ENCODE measurements around the gene TUBA3C.

TUBA3C gene

GRCh38 chr13:19171563-19171962 is 10.1 kb downstream of the TUBA3C start:
- in situ Hi-C loops (cut with HindIII; ENCODE audit: low pct_ligation_motif_present, low pct_unique_long_range_greater_than_20kb, low sequenced_read_pairs): no loop called here
- DNase-seq: no peak

- in situ Hi-C loops (cut with HindIII; ENCODE audit: low pct_ligation_motif_present, low pct_unique_long_range_greater_than_20kb, low sequenced_read_pairs): no loop called here
Observed at GRCh38 chr13:19169991-19170390, 11.6 kb downstream of the TUBA3C start.

GRCh38 chr13:19169496-19169895 is 12.1 kb downstream of the TUBA3C start:
- in situ Hi-C loops (cut with HindIII; ENCODE audit: low pct_ligation_motif_present, low pct_unique_long_range_greater_than_20kb, low sequenced_read_pairs): no loop called here
- DNase-seq: no peak

More at GRCh38 chr13:19169991-19170390, 11.6 kb downstream of the TUBA3C start:
- no peak for DNase-seq

- no peak for DNase-seq
- in situ Hi-C loops (cut with HindIII; ENCODE audit: low pct_ligation_motif_present, low pct_unique_long_range_greater_than_20kb, low sequenced_read_pairs): no loop called here
Observed at GRCh38 chr13:19161308-19161707, 20.3 kb downstream of the TUBA3C start.

DNA sequence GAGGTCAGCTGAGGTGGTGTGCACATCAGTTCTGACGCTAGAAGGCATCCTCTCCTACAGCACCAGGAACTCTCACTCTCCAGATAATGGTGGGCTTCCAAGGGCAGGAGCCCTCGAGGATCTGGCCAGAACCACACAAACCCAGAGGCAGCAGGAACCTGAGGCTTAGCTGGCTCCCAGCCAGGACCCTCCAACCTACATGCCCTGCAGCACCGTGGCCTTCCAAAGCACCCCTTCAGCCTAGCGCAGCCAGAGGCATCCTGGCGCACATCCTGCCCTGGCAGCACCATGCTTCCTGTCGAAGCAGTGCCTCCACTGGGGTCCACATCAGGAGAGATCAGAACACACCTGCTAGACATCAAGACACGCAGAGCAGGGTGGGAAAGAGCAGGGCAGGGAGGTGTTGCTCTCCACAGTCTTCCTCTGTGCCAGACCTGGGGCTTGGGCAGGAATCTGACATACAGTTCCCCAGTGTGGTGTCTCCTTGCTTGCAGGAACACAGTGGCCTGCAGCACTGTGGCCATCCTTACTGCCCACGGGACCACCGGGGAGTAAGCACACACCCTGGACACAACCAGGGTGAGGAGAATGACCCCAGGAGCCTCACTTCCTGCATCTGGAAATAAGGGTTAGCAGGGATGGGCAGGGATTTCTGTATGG is 21.7 kb downstream of the TUBA3C start:
- no peak for DNase-seq

GRCh38 chr13:19159181-19159580 is 22.4 kb downstream of the TUBA3C start:
- in situ Hi-C loops (cut with HindIII; ENCODE audit: low pct_ligation_motif_present, low pct_unique_long_range_greater_than_20kb, low sequenced_read_pairs): no loop called here
- no peak for DNase-seq

More for the DNA sequence above, 21.7 kb downstream of the TUBA3C start:
- in situ Hi-C loops (cut with HindIII; ENCODE audit: low pct_ligation_motif_present, low pct_unique_long_range_greater_than_20kb, low sequenced_read_pairs): no loop called here

- DNase-seq: no peak
- in situ Hi-C loops (cut with HindIII; ENCODE audit: low pct_ligation_motif_present, low pct_unique_long_range_greater_than_20kb, low sequenced_read_pairs): no loop called here
Observed at GRCh38 chr13:19158526-19159174, 23.0 kb downstream of the TUBA3C start.

DNA sequence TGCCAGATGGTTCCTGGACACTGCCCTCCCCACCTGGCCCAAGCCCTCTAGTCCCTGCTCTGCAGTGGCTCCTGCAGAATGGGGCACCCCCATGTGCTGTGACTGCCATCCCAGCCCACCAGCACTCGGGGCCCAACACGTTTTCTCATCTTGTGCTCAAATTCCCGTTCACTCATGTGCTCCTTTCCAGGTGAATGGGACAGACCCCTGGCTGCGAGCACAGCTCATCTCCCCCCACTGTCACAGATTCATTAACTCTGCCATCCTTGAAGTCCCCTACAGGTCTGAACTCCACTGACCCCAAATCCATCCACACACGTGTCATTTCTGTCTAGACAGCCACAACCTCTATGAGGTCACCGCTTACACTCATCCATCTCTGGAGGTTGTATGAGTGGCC is 23.6 kb downstream of the TUBA3C start:
- DNase-seq: no peak
- in situ Hi-C loops (cut with HindIII; ENCODE audit: low pct_ligation_motif_present, low pct_unique_long_range_greater_than_20kb, low sequenced_read_pairs): no loop called here

DNA sequence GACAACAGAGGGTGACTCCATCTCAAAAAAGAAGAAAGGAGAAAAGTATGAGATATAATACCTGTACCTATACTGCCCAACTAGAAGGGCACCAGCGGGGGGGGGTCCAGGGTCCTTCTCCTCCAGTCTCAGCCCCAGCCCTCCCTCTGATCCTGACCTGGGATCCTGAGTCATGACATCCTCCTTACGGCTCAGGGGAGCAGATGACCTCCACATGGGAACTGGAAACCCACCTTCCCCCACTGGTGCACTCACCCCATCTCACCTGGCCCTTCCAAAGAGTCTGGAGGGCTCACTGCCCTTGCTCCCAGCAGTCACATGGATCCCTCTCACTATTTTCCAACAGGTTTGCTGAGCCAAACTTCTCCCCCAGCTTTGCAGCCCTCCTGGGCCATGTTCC is 24.2 kb downstream of the TUBA3C start:
- in situ Hi-C loops (cut with HindIII; ENCODE audit: low pct_ligation_motif_present, low pct_unique_long_range_greater_than_20kb, low sequenced_read_pairs): no loop called here
- DNase-seq: no peak

DNA sequence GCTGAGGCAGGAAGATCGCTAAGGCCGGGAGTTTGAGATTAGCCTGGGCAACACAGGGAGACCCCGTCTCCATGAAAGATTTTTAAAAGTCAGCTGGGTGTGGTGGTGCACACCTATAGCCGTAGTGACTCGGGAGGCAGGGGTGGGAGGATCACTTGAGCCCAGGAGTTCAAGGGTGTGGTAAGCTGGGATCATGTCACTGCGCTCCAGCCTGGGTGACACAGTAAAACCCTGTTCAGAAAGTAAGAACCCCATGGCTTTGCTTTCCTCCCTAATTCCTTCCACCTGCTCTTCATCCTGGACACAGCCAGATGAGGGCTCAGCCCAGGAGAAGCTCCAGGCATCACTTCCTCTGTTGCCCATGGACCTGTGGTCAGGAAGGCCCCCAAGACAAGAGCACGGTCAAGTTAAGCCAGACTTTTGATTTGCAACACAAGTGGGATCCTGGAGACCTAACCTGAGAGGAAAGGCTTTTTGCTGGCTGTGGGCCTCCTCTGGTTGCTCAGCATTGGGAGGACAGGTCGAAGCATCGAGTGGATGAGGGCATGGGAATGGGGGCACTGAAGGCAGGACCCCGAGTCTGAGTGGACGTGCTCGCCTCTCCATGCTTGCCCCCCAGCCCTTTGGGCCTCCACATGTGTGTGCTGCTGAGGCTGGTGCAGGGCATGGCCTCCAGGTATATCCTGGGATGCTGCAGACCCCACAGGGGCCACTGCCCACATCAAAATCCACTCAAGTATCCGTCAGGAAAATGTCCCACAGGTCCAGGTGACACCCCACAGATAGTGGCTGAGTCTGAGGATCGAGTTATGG is 25.4 kb downstream of the TUBA3C start:
- in situ Hi-C loops (cut with HindIII; ENCODE audit: low pct_ligation_motif_present, low pct_unique_long_range_greater_than_20kb, low sequenced_read_pairs): no loop called here
- no peak for DNase-seq

- no peak for DNase-seq
- in situ Hi-C loops (cut with HindIII; ENCODE audit: low pct_ligation_motif_present, low pct_unique_long_range_greater_than_20kb, low sequenced_read_pairs): no loop called here
Observed at GRCh38 chr13:19155321-19155861, 26.2 kb downstream of the TUBA3C start.

DNA sequence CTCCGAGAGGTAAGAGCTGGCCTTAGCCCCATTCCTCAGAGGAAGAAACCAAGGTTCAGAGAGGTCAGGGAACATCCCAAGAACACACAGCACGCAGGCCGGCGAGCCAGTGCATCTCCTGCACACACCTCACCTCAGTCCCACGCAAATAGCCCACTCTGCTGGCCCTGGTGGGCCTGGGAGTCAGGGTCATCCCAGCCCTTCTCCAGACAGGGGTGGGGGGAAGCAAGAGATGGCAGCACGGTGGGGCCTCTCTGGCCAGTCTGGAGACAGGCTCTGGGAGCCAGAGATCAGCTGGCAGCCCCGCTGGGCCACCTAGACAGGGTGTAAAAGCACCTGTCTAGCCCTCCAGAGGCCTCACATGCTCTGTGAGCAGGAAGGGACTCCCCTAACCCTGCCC is 26.8 kb downstream of the TUBA3C start:
- in situ Hi-C loops (cut with HindIII; ENCODE audit: low pct_ligation_motif_present, low pct_unique_long_range_greater_than_20kb, low sequenced_read_pairs): no loop called here

DNA sequence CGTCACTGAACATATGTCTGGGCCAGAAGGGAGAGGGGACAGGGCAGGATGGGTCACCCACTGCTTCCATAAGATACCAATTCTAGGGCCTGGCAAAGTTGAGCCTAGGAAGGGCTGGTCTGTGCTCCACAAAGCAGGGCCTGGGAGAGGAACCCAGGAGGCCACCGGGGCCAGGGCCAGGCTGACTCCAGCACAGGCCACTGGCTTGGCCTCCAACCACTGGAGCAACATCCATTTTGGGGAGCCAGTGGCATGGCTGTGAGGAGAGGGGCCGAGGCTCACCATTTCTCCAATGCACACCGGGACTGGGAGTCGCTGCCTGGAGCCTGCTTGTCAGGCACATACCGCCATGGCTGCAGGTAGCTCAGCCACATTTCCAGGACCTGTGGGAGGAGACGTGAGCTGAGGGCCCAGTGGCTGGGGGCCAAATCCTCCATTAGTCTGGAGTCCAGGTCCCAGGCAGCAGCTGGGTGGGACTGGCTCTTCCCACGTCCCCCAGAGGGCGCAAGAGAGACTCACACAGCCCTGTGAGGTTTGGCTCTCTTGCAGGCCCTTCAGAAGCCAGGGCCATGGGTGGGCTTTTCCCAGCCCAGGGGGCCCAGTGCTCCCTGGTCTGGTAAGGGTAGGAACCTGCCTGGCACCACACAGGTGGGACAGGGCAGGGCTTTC is 27.7 kb downstream of the TUBA3C start:
- in situ Hi-C loops (cut with HindIII; ENCODE audit: low pct_ligation_motif_present, low pct_unique_long_range_greater_than_20kb, low sequenced_read_pairs): no loop called here
- DNase-seq: no peak

More for the DNA sequence above, 26.8 kb downstream of the TUBA3C start:
- DNase-seq: no peak

- DNase-seq: no peak
- in situ Hi-C loops (cut with HindIII; ENCODE audit: low pct_ligation_motif_present, low pct_unique_long_range_greater_than_20kb, low sequenced_read_pairs): no loop called here
Observed at GRCh38 chr13:19152403-19152802, 29.2 kb downstream of the TUBA3C start.

GRCh38 chr13:19151581-19152263 is 29.9 kb downstream of the TUBA3C start:
- in situ Hi-C loops (cut with HindIII; ENCODE audit: low pct_ligation_motif_present, low pct_unique_long_range_greater_than_20kb, low sequenced_read_pairs): no loop called here
- DNase-seq: no peak

DNA sequence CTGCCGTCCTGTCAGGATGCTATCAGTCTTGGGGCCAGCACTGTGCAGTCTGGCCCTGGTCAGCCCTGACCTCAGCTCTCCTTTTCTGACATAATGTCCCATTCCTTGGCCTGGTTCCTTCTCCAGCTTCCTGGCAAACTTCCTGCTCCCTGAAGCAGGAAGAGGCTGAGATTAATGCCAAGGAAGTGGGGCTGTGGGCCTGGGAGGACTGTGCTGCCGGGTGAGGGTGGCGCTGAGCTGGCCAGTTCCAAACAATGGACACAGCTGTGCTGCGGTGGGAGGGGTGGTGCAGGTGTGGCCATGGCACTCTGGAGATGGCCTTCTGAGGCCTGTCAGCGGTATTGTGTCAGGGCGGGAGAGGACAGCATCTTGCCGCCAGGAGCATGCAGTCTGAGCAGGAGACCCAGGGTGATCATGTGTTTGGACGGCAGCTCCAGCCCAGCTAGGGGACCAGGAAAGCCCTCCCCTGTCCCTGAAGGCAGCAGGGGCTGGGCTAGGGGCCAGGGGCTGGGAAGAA is 30.9 kb downstream of the TUBA3C start:
- in situ Hi-C loops (cut with HindIII; ENCODE audit: low pct_ligation_motif_present, low pct_unique_long_range_greater_than_20kb, low sequenced_read_pairs): no loop called here

GRCh38 chr13:19150226-19150625 is 31.4 kb downstream of the TUBA3C start:
- no peak for DNase-seq
- in situ Hi-C loops (cut with HindIII; ENCODE audit: low pct_ligation_motif_present, low pct_unique_long_range_greater_than_20kb, low sequenced_read_pairs): no loop called here

More for the DNA sequence above, 30.9 kb downstream of the TUBA3C start:
- DNase-seq: no peak

GRCh38 chr13:19148561-19148960 is 33.1 kb downstream of the TUBA3C start:
- in situ Hi-C loops (cut with HindIII; ENCODE audit: low pct_ligation_motif_present, low pct_unique_long_range_greater_than_20kb, low sequenced_read_pairs): no loop called here
- DNase-seq: no peak

Measured in ACHN (cell line).